NCI-H510A treated with DMSO at 0.1 percent for 48 hours (cell line): ENCODE results near the gene HSD17B11.
"Not testable (repeated sequence)": the region's sequence is repeated elsewhere in the genome, so short reads cannot be mapped to it uniquely, and the experiment has no call there.

Source experiments
- DNase-seq: peaks from one replicate; lab custom pipeline; 2025; lab: John Stamatoyannopoulos, UW

Gene HSD17B11, protein sequence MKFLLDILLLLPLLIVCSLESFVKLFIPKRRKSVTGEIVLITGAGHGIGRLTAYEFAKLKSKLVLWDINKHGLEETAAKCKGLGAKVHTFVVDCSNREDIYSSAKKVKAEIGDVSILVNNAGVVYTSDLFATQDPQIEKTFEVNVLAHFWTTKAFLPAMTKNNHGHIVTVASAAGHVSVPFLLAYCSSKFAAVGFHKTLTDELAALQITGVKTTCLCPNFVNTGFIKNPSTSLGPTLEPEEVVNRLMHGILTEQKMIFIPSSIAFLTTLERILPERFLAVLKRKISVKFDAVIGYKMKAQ

GRCh38 chr4:87390891-87391575 is at the start of gene HSD17B11:
Gene HSD17B11 (minus strand): TSS chr4:87391188. CDS start chr4:87391070, 118 bp downstream.
- peak; percentile 85 for DNase-seq

DNA sequence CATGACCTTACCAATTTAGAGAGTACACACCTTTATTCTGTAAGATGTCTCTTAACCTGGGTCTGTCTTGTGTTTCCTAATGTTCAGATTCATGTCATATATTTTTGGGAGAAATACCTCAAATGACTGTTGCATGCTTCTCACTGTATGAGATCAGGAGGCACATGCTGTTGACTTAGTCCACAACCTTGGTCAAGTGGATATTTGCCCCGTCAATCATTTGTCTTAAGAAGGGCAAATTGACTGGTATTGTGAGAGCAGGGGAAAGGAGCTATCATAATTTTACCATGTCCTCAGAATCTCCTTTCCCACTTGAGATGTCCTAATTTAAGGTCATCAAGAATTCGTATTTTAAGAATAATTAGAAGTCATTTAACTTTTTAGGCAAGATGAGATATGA is 42.4 kb upstream of the HSD17B11 start:
- DNase-seq: no peak

- no peak for DNase-seq
Measured at GRCh38 chr4:87430038-87430437, 39.0 kb upstream of the HSD17B11 start.

GRCh38 chr4:87428979-87429378 is 38.0 kb upstream of the HSD17B11 start:
- no peak for DNase-seq

GRCh38 chr4:87427518-87427868 is 36.5 kb upstream of the HSD17B11 start:
- DNase-seq: no peak

GRCh38 chr4:87426865-87427517 is 36.0 kb upstream of the HSD17B11 start:
- no peak for DNase-seq

DNA sequence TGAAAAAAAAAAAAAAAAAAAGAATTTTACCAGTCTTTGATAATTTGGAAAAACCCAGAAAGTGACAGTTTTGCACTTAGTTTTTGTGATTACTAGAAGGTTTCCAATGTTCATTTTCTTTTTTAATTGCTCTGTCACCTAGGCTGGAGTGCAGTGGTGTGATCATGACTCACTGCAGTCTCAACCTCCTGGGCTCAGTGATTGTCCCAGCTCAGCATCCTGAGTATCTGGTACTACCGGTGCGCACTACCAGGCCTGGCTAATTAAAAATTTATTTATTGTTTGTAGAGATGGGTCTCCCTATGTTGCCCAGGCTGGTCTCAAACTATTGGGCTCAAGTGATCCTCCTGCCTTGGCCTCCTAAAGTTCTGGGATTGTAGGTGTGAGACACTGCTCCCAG is 34.7 kb upstream of the HSD17B11 start:
- DNase-seq: no peak

GRCh38 chr4:87424099-87424543 is 33.1 kb upstream of the HSD17B11 start:
- not testable (repeated sequence) for DNase-seq

- peak; percentile 24 for DNase-seq
Measured at GRCh38 chr4:87423317-87424098, 32.5 kb upstream of the HSD17B11 start.

- peak; percentile 98 for DNase-seq
Measured at GRCh38 chr4:87422104-87423052, 31.4 kb upstream of the HSD17B11 start, which contains the start of gene NUDT9. Gene NUDT9 (plus strand): TSS chr4:87422573. CDS start chr4:87422906, 333 bp downstream.

DNA sequence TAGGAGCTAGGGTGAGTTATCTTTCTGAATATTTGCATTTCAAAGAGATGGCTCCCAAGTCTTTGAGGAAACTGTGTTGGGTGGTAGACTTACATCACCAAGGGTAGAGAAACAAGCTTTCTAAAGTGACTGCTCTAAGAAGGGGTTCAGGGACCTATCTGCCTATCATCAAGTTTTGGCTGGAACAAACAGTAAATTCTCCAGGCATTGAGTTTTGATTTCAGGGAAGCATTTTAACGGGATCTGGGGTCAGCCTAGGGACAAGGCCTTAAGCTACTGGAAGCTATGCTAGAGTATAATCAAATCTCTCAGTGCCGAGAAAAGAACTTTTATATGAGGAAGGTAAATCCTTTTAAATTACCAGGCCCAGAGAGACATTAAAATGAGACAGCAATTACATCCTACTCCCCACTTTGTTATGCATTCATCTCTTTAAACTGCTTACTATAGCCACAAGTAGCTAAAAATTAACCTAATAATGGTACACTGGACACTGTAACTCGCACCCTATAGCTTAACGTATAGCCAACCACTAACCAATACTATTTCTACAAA is 29.4 kb upstream of the HSD17B11 start:
- no peak for DNase-seq

GRCh38 chr4:87419578-87420249 is 28.7 kb upstream of the HSD17B11 start:
- no peak for DNase-seq

GRCh38 chr4:87418410-87418809 is 27.4 kb upstream of the HSD17B11 start:
- DNase-seq: not testable (repeated sequence)

GRCh38 chr4:87416965-87417364 is 26.0 kb upstream of the HSD17B11 start:
- no peak for DNase-seq

GRCh38 chr4:87414816-87415215 is 23.8 kb upstream of the HSD17B11 start:
- no peak for DNase-seq

DNA sequence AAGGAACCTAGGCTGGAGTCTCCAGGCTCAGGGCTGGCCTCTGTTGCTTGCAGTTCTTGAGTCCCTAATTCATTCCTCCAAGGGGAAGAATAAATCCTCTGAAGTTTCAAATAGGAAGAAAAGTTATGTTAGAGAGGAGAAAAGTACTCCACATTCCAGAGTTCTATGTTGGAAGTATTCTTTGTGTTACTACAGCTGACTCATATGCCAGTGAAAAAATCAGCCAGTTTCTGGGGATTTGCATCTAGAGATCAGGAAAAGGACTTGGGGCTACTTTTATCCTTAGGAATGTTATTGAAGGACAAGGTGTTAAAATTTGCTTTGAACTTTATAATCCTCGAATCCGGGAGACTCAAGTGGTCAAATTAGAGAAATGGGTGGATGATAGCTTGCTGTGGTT is 19.7 kb upstream of the HSD17B11 start:
- no peak for DNase-seq

DNA sequence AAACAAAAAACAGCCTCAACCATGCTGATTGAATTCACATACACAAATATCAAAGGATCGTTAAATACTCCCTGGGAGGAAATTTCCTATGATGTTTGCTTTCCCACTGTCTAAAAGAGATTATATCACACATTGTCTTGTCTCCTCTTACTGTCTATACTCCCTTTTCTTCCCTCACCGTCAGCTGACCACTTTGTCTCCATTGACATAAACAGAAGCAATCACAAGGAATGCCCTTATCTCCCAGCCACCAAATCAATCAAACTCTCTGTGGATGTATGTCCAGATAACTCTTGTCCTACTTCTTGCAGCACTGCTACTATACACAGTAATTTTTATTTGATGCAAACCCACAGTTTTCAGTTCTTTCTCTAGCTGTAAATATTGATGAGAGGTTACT is 19.2 kb upstream of the HSD17B11 start:
- no peak for DNase-seq

DNA sequence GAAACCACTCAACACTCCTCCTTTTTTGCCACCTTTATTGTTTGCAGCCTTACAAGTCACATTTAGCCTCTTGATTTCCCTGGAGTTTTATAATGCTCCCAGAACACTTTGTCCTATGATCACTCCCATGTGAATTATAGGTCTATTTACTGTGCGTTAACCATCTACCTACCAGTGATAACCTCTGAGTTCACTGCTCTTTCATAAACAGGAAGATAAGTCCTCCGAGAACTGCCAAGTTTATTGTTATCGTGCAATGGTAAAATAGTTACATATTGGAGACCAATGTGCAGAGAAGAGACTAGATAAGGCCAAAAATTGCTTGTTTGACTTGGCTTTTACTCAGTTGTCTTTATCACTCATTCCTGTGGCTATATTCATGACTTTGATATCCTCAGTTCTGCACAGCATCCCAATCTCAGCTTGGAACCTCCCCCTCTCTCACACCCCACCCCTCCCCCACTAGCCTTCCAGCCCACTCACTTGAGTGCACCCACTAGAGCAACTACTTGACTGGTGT is 18.5 kb upstream of the HSD17B11 start:
- no peak for DNase-seq

DNA sequence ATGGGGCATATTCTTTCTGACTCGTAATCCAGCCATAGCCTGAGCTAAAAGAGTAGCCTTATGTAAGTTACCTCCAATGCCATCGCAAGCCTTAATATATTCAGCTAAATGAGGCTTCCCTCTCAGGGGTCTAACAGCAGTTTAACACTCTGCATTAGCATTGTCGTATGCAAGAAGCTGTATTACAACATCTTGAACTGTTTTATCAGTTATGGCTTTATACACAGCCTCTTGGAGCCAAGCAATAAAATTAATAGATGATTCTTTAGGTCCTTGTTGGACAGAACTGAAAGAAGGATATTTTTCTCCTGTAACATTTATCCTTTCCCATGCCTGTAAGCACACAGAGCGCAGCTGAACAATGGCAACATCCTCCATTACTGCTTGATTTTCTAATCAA is 15.9 kb upstream of the HSD17B11 start:
- DNase-seq: not testable (repeated sequence)

DNA sequence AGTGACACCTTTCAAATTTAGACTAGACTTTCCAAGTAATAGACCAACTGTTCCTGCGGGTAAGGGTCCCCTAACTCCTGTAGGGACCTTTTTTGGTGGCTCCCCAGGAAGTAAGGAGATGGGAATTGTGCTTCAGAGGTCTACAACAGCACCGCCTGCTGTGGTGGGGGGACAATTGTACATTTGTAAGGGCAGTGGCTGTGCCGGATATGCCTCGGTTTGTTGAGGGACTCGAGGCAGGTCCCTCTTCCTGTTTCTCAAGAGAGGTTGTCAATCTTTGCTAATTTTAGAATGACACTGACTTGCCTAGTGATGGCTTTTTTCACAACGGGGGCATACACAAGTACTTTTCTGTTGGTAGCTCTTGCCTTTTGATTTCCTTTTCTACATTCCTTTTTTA is 15.5 kb upstream of the HSD17B11 start:
- no peak for DNase-seq
